Keratinocyte (primary cell): ENCODE measurements around the gene PDIA6. TPM values are rescaled to one million over a fixed set of nuclear protein-coding genes. Genes with fewer than 3 reads are reported as not detected.

Experiments used
- DNase-seq: peaks from one replicate; pipeline ENCODE4 v3.0.0-alpha.2; 2011; ENCODE audit warnings: low read depth, missing footprints, low spot score
- FAIRE-seq: peaks from 2 replicates; lab custom pipeline; 2011; peaks lifted over from hg19 to GRCh38; lab: Jason Lieb, UNC
- H2AFZ ChIP-seq: 2 replicates; pipeline ENCODE4 v1.6.0; 2012; ENCODE audit warnings: low read length, control low read depth, inconsistent platforms; ENCODE audit not compliant: control insufficient read depth
- H3K27ac ChIP-seq: 2 replicates; pipeline ENCODE4 v1.5.1; 2011; ENCODE audit warnings: low read length; ENCODE audit not compliant: control insufficient read depth, insufficient read depth
- H3K27me3 ChIP-seq: 3 replicates; pipeline ENCODE4 v1.6.0; 2011; ENCODE audit warnings: low read length; ENCODE audit not compliant: control insufficient read depth, insufficient read depth; ENCODE audit errors: extremely low read depth
- H3K36me3 ChIP-seq, 2 experiments: 2 replicates in 1 of 2; 3 replicates in 1 of 2; pipeline ENCODE4 v1.5.1; 2011; ENCODE audit warnings: low read length in 2 of 2, mild to moderate bottlenecking in 1 of 2; ENCODE audit not compliant: control insufficient read depth in 2 of 2, insufficient read depth in 2 of 2; ENCODE audit errors: extremely low read depth in 1 of 2
- H3K4me1 ChIP-seq: 3 replicates; pipeline ENCODE4 v1.5.1; 2011; ENCODE audit warnings: low read length; ENCODE audit not compliant: control insufficient read depth, insufficient read depth; ENCODE audit errors: extremely low read depth
- H3K4me2 ChIP-seq: 3 replicates; pipeline ENCODE4 v1.6.0; 2011; ENCODE audit warnings: low read depth, low read length; ENCODE audit not compliant: control insufficient read depth, insufficient read depth; ENCODE audit errors: extremely low read depth
- H3K4me3 ChIP-seq, 3 experiments: fragments of 200-600 bp in 1 of 3; sonication (generic) in 1 of 3; 2 replicates in 2 of 3; 3 replicates in 1 of 3; pipeline ENCODE4 v1.5.1; 2011 to 2016; ENCODE audit warnings: low read length in 3 of 3, mild to moderate bottlenecking in 3 of 3, control low read depth in 2 of 3, inconsistent platforms in 1 of 3, low read depth in 1 of 3, mixed read lengths in 1 of 3, mixed run types in 1 of 3, moderate library complexity in 1 of 3; ENCODE audit not compliant: control insufficient read depth in 2 of 3, insufficient read depth in 2 of 3; ENCODE audit errors: extremely low read depth in 1 of 3
- H3K79me2 ChIP-seq: 2 replicates; pipeline ENCODE4 v1.6.0; 2012; ENCODE audit warnings: low read length; ENCODE audit not compliant: control insufficient read depth, insufficient read depth
- H3K9ac ChIP-seq: 3 replicates; pipeline ENCODE4 v1.6.0; 2011; ENCODE audit warnings: low read length; ENCODE audit not compliant: control insufficient read depth, insufficient read depth; ENCODE audit errors: extremely low read depth
- H3K9me1 ChIP-seq: 3 replicates; pipeline ENCODE4 v1.6.0; 2011; ENCODE audit warnings: low read length; ENCODE audit not compliant: control insufficient read depth, insufficient read depth; ENCODE audit errors: extremely low read depth
- H3K9me3 ChIP-seq: 2 replicates; pipeline ENCODE4 v1.5.1; 2012; ENCODE audit warnings: low read depth, low read length; ENCODE audit not compliant: control insufficient read depth
- H4K20me1 ChIP-seq: 3 replicates; pipeline ENCODE4 v1.6.0; 2011; ENCODE audit warnings: low read length; ENCODE audit not compliant: control insufficient read depth, insufficient read depth; ENCODE audit errors: extremely low read depth
- CTCF ChIP-seq, 3 experiments: IDR thresholded peaks in 1 of 3; conservative IDR thresholded peaks in 1 of 3; optimal IDR thresholded peaks in 1 of 3; 2 replicates in 2 of 3; 3 replicates in 1 of 3; pipeline versions ENCODE3 to v1.5.1; 2011; ENCODE audit warnings: low read length in 3 of 3, mild to moderate bottlenecking in 3 of 3, moderate library complexity in 2 of 3, control low read depth in 1 of 3, inconsistent platforms in 1 of 3; ENCODE audit not compliant: insufficient read depth in 2 of 3; ENCODE audit errors: extremely low read depth in 1 of 3
- EZH2 ChIP-seq: IDR thresholded peaks from one replicate; pipeline ENCODE4 v1.6.1; 2012; ENCODE audit warnings: inconsistent platforms, mild to moderate bottlenecking, low read length, moderate library complexity
- dilution Hi-C: fragments of 300-500 bp; cut with MboI; formaldehyde crosslinking; loops from one replicate; pipeline ENCODE4 v1.7.0; 2020; ENCODE audit warnings: low sequenced_read_pairs; ENCODE audit not compliant: extremely low pct_ligation_motif_present
- polyA plus RNA-seq, 5 experiments: library from polyadenylated mRNA; depleted of rRNA in 3 of 5; stranded (reverse) in 3 of 5; stranded (forward) in 1 of 5; unstranded in 1 of 5; fragments of >200 nt; gene quantifications; 1 replicate in 1 of 5; 2 replicates in 3 of 5; 3 replicates in 1 of 5; pipeline versions ENCODE4 v1.2.1 to v1.2.3, GENCODE V29; 2011 to 2012; ENCODE audit warnings: missing spikeins in 2 of 5, low read depth in 1 of 5, low replicate concordance in 1 of 5

Gene PDIA6
- polyA plus RNA-seq, 1 donor (not counting 4 experiments of a cell fraction or from before 2014, with no cell fraction given), result 310 TPM

GRCh38 chr2:10787176-10787968, 25.2 kb downstream of the PDIA6 start:
- H3K36me3 ChIP-seq, result peaks cover 35 to 36% of the 10 kb centered on the region in 2 experiments
- dilution Hi-C loops, result loop anchor here (10.0 kb wide), 1 partner anchor 83 kb away; no protein-coding TSS in a partner anchor

GRCh38 chr2:10786240-10786982, 26.2 kb downstream of the PDIA6 start:
- Histone ChIP-seq H3K79me2 (peaks cover 8% of the 10 kb centered on the region), H3K27ac (no peak overlapping the region), H3K4me2 (no peak overlapping the region), H3K4me3 (no peak overlapping the region), H3K4me1 (no peaks in the 10 kb centered on the region), H3K9me1 (no peaks in the 10 kb centered on the region), H4K20me1 (peaks cover 5% of the 10 kb centered on the region), H3K9ac (no peak overlapping the region), H2AFZ (no peak overlapping the region), H3K27me3 (no peaks in the 10 kb centered on the region), H3K9me3 (no peaks in the 10 kb centered on the region), H3K36me3 (peaks cover 40 to 41% of the 10 kb centered on the region in 2 experiments)
- dilution Hi-C loops, result loop anchor here (10.0 kb wide), 1 partner anchor 82 kb away; no protein-coding TSS in a partner anchor
- TF ChIP-seq CTCF (optimal IDR thresholded peaks at IDR 0.05 in 1 of 3, IDR thresholded peaks at IDR 0.05 in 1 of 3, conservative IDR thresholded peaks at IDR 0.05 in 1 of 3; ENCODE audit: extremely low read depth in 1 of 3, insufficient read depth in 2 of 3, low read length in 3 of 3) (no peak), EZH2 (no peak)
- no peak for DNase-seq
- FAIRE-seq, result no peak

More at GRCh38 chr2:10787176-10787968, 25.2 kb downstream of the PDIA6 start:
- H3K4me3 ChIP-seq, result no peak overlapping the region
- TF ChIP-seq CTCF (optimal IDR thresholded peaks at IDR 0.05 in 1 of 3, IDR thresholded peaks at IDR 0.05 in 1 of 3, conservative IDR thresholded peaks at IDR 0.05 in 1 of 3; ENCODE audit: extremely low read depth in 1 of 3, insufficient read depth in 2 of 3, low read length in 3 of 3) (peak; percentile 15 to 49 (median 29)), EZH2 (no peak)
- DNase-seq, result no peak
- no peaks in the 10 kb centered on the region for H3K4me1 ChIP-seq
- H3K9ac ChIP-seq, result no peak overlapping the region
- H3K9me3 ChIP-seq, result no peaks in the 10 kb centered on the region
- H3K79me2 ChIP-seq, result peaks cover 8% of the 10 kb centered on the region
- no peaks in the 10 kb centered on the region for H3K9me1 ChIP-seq
- H3K27me3 ChIP-seq, result no peaks in the 10 kb centered on the region
- H4K20me1 ChIP-seq, result peaks cover 5% of the 10 kb centered on the region
- no peak overlapping the region for H3K27ac ChIP-seq
- H3K4me2 ChIP-seq, result no peak overlapping the region
- H2AFZ ChIP-seq, result no peak overlapping the region
- FAIRE-seq, result no peak
